HepG2 (cell line): ENCODE data around the gene CPLX3.

ENCODE experiments used
- ARNT ChIP-seq: fragments of 450-650 bp; IDR thresholded peaks from 2 replicates; pipeline ENCODE4 v1.6.1; 2017
- CREM ChIP-seq, 2 experiments: sonication (generic) in 1 of 2; formaldehyde crosslinking in 1 of 2; IDR thresholded peaks; 2 replicates each; pipeline versions ENCODE4 v1.4.0 to v1.6.1; 2016 to 2020; ENCODE audit warnings: antibody characterized with exemption in 1 of 2, mild to moderate bottlenecking in 1 of 2, missing genetic modification reagents in 1 of 2
- CTCF ChIP-seq: sonication (generic); formaldehyde crosslinking; IDR thresholded peaks from 2 replicates; pipeline ENCODE4 v1.5.0; 2020; ENCODE audit warnings: mild to moderate bottlenecking, missing genetic modification reagents, moderate library complexity
- HDAC6 ChIP-seq: fragments of 200-600 bp; sonication (generic); IDR thresholded peaks from 2 replicates; pipeline ENCODE4 v1.7.0; 2017; ENCODE audit warnings: mild to moderate bottlenecking, antibody characterized with exemption, low read length, low read depth
- KDM1A ChIP-seq: IDR thresholded peaks from 2 replicates; pipeline ENCODE4 v1.6.1; 2016; ENCODE audit warnings: missing compliant biosample characterization
- LRRFIP1 ChIP-seq: sonication (generic); formaldehyde crosslinking; conservative IDR thresholded peaks from 2 replicates; pipeline ENCODE4 v1.4.0; 2020; ENCODE audit warnings: missing genetic modification reagents
- POLR2A ChIP-seq, 2 experiments: IDR thresholded peaks; 2 replicates each; pipeline ENCODE4 v1.6.1; 2011; ENCODE audit warnings: low read depth in 2 of 2, low read length in 2 of 2, mild to moderate bottlenecking in 1 of 2, moderate library complexity in 1 of 2; ENCODE audit not compliant: insufficient read depth in 1 of 2
- SAFB2 ChIP-seq: sonication (generic); formaldehyde crosslinking; IDR thresholded peaks from 2 replicates; pipeline ENCODE4 v1.5.1; 2020; ENCODE audit warnings: missing genetic modification reagents, low read depth, mild to moderate bottlenecking, borderline replicate concordance
- ZNF660 ChIP-seq: sonication (generic); formaldehyde crosslinking; IDR thresholded peaks from 2 replicates; pipeline ENCODE4 v1.5.1; 2020; ENCODE audit warnings: mild to moderate bottlenecking, low read depth, missing genetic modification reagents, borderline replicate concordance

- TF ChIP-seq ARNT (no peak), LRRFIP1 (CRISPR knock-in tag) (no peak), ZNF660 (CRISPR knock-in tag) (no peak), KDM1A (CRISPR knock-in tag) (no peak), CTCF (CRISPR knock-in tag) (no peak), SAFB2 (CRISPR knock-in tag) (no peak), HDAC6 (no peak), CREM (IDR thresholded peaks at IDR 0.05) (no peak), CREM (CRISPR knock-in tag; IDR thresholded peaks at IDR 0.05) (no peak), POLR2A (IDR thresholded peaks at IDR 0.05; ENCODE audit: insufficient read depth in 1 of 2, low read depth in 2 of 2, low read length in 2 of 2) (no peak)
These were observed 51.8 kb downstream of the CPLX3 start for GRCh38 chr15:74878273-74878672.
